ENCODE data around the gene AKNA. TPM values are rescaled to one million over a fixed set of nuclear protein-coding genes. Genes with fewer than 3 reads are reported as not detected.

AKNA gene
- total RNA-seq, 1 donor from 2014 or later = 16.0 TPM

GRCh38 chr9:114318416-114318815, 69.4 kb downstream of the AKNA start:
- Mint-ChIP-seq H3K27me3 (ENCODE audit: low read depth, unreplicated experiment) (peaks cover 7% of the 10 kb centered on the region), H3K27ac (ENCODE audit: unreplicated experiment) (no peak overlapping the region), H3K9me3 (ENCODE audit: unreplicated experiment) (peaks cover 5% of the 10 kb centered on the region), H3K36me3 (ENCODE audit: low read depth, unreplicated experiment) (no peaks in the 10 kb centered on the region), H3K4me3 (ENCODE audit: unreplicated experiment) (no peak overlapping the region), H3K4me1 (ENCODE audit: low read depth, unreplicated experiment) (peaks cover 4% of the 10 kb centered on the region)
- Histone ChIP-seq H3K9ac (ENCODE audit: low read length) (no peak overlapping the region), H4K20me1 (ENCODE audit: insufficient read depth, low read length) (no peaks in the 10 kb centered on the region), H3K4me1 (ENCODE audit: insufficient read depth, low read length) (peaks cover 3% of the 10 kb centered on the region), H3K79me2 (ENCODE audit: insufficient read depth, low read length) (no peaks in the 10 kb centered on the region), H3K4me3 (ENCODE audit: insufficient read depth, low read depth, low read length) (no peak overlapping the region), H3K27me3 (ENCODE audit: insufficient read depth, low read length) (no peaks in the 10 kb centered on the region), H3K36me3 (ENCODE audit: insufficient read depth, low read length) (no peaks in the 10 kb centered on the region), H3K4me2 (ENCODE audit: low read length) (no peak overlapping the region), H3K27ac (ENCODE audit: low read depth, low read length) (no peak overlapping the region), H3K9me3 (ENCODE audit: insufficient read depth, low read depth, low read length) (no peaks in the 10 kb centered on the region), H2AFZ (ENCODE audit: low read depth, low read length) (no peak overlapping the region)
- no peak for FAIRE-seq
- TF ChIP-seq CTCF (IDR thresholded peaks at IDR 0.05; ENCODE audit: insufficient read depth, low read depth, low read length) (no peak), EZH2 (IDR thresholded peaks at IDR 0.05; ENCODE audit: insufficient read depth, low read length) (no peak)
- DNase-seq (ENCODE audit: low read depth) = no peak

- Histone ChIP-seq H3K4me3 (ENCODE audit: insufficient read depth, low read depth, low read length) (no peak overlapping the region), H3K4me1 (ENCODE audit: insufficient read depth, low read length) (peaks cover 3% of the 10 kb centered on the region), H3K27ac (ENCODE audit: low read depth, low read length) (no peak overlapping the region), H3K27me3 (ENCODE audit: insufficient read depth, low read length) (no peaks in the 10 kb centered on the region), H3K36me3 (ENCODE audit: insufficient read depth, low read length) (no peaks in the 10 kb centered on the region), H3K4me2 (ENCODE audit: low read length) (no peak overlapping the region), H3K79me2 (ENCODE audit: insufficient read depth, low read length) (no peaks in the 10 kb centered on the region), H3K9ac (ENCODE audit: low read length) (no peak overlapping the region), H3K9me3 (ENCODE audit: insufficient read depth, low read depth, low read length) (no peaks in the 10 kb centered on the region), H2AFZ (ENCODE audit: low read depth, low read length) (no peak overlapping the region), H4K20me1 (ENCODE audit: insufficient read depth, low read length) (no peaks in the 10 kb centered on the region)
- TF ChIP-seq EZH2 (IDR thresholded peaks at IDR 0.05; ENCODE audit: insufficient read depth, low read length) (no peak), CTCF (IDR thresholded peaks at IDR 0.05; ENCODE audit: insufficient read depth, low read depth, low read length) (no peak)
- DNase-seq (ENCODE audit: low read depth) = no peak
- Mint-ChIP-seq H3K9me3 (ENCODE audit: unreplicated experiment) (peaks cover 5% of the 10 kb centered on the region), H3K27ac (ENCODE audit: unreplicated experiment) (peak overlapping the region; percentile 64), H3K27me3 (ENCODE audit: low read depth, unreplicated experiment) (peaks cover 7% of the 10 kb centered on the region), H3K4me3 (ENCODE audit: unreplicated experiment) (no peak overlapping the region), H3K36me3 (ENCODE audit: low read depth, unreplicated experiment) (peaks cover under 1% of the 10 kb centered on the region), H3K4me1 (ENCODE audit: low read depth, unreplicated experiment) (peaks cover 4% of the 10 kb centered on the region)
- no peak for FAIRE-seq
These were observed 70.0 kb downstream of the AKNA start for GRCh38 chr9:114317665-114318357.

DNA sequence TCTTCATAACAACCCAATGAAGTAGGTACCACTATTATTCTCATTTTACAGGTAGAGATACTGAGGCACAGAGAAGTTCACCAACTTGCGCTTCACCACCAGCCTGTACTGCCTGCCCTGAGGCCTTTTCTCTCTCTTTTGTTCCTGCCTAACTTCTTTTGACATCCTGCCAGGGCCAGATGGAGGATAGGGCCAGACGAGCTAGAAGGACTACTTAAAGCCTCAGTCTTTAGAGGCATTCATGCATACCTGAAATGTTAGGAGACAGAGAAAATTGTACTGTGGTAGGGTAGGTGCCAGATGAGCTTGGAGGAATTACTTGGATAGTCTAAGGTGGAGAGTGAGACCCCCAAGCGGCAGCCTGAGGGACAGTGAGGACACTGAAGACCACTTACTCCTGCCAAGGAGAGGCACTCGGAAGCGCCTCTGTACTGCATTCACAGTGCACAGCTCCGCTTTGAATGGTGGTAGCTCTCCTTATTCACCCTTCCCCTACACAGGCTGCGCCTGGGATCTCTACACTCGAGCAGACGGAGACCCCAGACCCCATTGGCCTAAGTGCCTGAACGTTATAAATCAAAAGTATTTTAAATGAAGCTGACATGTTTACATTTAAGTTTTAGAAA, 71.1 kb downstream of the AKNA start:
- peaks cover 5% of the 10 kb centered on the region for H3K9me3 Mint-ChIP-seq (ENCODE audit: unreplicated experiment)
- H2AFZ ChIP-seq (ENCODE audit: low read depth, low read length) = no peak overlapping the region
- peaks cover 5% of the 10 kb centered on the region for H3K27me3 Mint-ChIP-seq (ENCODE audit: low read depth, unreplicated experiment)
- H3K27ac ChIP-seq (ENCODE audit: low read depth, low read length) = no peak overlapping the region
- H3K27me3 ChIP-seq (ENCODE audit: insufficient read depth, low read length) = no peaks in the 10 kb centered on the region
- H3K9ac ChIP-seq (ENCODE audit: low read length) = no peak overlapping the region
- H3K36me3 ChIP-seq (ENCODE audit: insufficient read depth, low read length) = no peaks in the 10 kb centered on the region
- DNase-seq (ENCODE audit: low read depth) = peak; percentile 7
- H3K27ac Mint-ChIP-seq (ENCODE audit: unreplicated experiment) = no peak overlapping the region
- no peak overlapping the region for H3K4me2 ChIP-seq (ENCODE audit: low read length)
- H3K4me1 ChIP-seq (ENCODE audit: insufficient read depth, low read length) = peaks cover 3% of the 10 kb centered on the region
- FAIRE-seq = no peak
- TF ChIP-seq CTCF (IDR thresholded peaks at IDR 0.05; ENCODE audit: insufficient read depth, low read depth, low read length) (no peak), EZH2 (IDR thresholded peaks at IDR 0.05; ENCODE audit: insufficient read depth, low read length) (no peak)
- H4K20me1 ChIP-seq (ENCODE audit: insufficient read depth, low read length) = no peaks in the 10 kb centered on the region
- no peaks in the 10 kb centered on the region for H3K9me3 ChIP-seq (ENCODE audit: insufficient read depth, low read depth, low read length)
- H3K4me1 Mint-ChIP-seq (ENCODE audit: low read depth, unreplicated experiment) = peaks cover 4% of the 10 kb centered on the region
- H3K36me3 Mint-ChIP-seq (ENCODE audit: low read depth, unreplicated experiment) = peaks cover 9% of the 10 kb centered on the region
- no peak overlapping the region for H3K4me3 ChIP-seq (ENCODE audit: insufficient read depth, low read depth, low read length)
- no peaks in the 10 kb centered on the region for H3K79me2 ChIP-seq (ENCODE audit: insufficient read depth, low read length)
- no peak overlapping the region for H3K4me3 Mint-ChIP-seq (ENCODE audit: unreplicated experiment)
